Measurements from ENCODE around the gene SLC4A5.

SLC4A5 gene

GRCh38 chr2:74343316-74343715 is at the start of gene SLC4A5:
Gene SLC4A5, minus strand, starts transcription at chr2:74343416. Its CDS starts 28,393 bp downstream, at chr2:74315023.
- no peak for DNase-seq

- no peak for DNase-seq
Measured at GRCh38 chr2:74392449-74392743, 49.2 kb upstream of the SLC4A5 start.

GRCh38 chr2:74391580-74392448 is 48.6 kb upstream of the SLC4A5 start:
- DNase-seq, result peak; percentile 77 to 82

- DNase-seq, result no peak
Measured at GRCh38 chr2:74391209-74391579, 48.0 kb upstream of the SLC4A5 start.

- DNase-seq, result no peak
Measured at GRCh38 chr2:74390606-74391005, 47.4 kb upstream of the SLC4A5 start.

GRCh38 chr2:74387346-74387745 is 44.1 kb upstream of the SLC4A5 start:
- no peak for DNase-seq

GRCh38 chr2:74385396-74385795 is 42.2 kb upstream of the SLC4A5 start:
- no peak for DNase-seq

- DNase-seq, result no peak
Measured at GRCh38 chr2:74384051-74384450, 40.8 kb upstream of the SLC4A5 start.

- no peak for DNase-seq
Measured at GRCh38 chr2:74383254-74383653, 40.0 kb upstream of the SLC4A5 start.

GRCh38 chr2:74381751-74382150 is 38.5 kb upstream of the SLC4A5 start:
- no peak for DNase-seq

GRCh38 chr2:74379851-74380789 is 36.9 kb upstream of the SLC4A5 start, which contains the start of gene DCTN1:
Gene DCTN1, minus strand, starts transcription at chr2:74380311. Its CDS starts 274 bp downstream, at chr2:74380037.
- peak; percentile 10 to 56 for DNase-seq

GRCh38 chr2:74378007-74378406 is 34.8 kb upstream of the SLC4A5 start:
- no peak for DNase-seq

GRCh38 chr2:74375838-74376237 is 32.6 kb upstream of the SLC4A5 start:
- DNase-seq, result no peak

GRCh38 chr2:74374509-74375205 is 31.4 kb upstream of the SLC4A5 start:
- peak; percentile 94 to 99 for DNase-seq

GRCh38 chr2:74373985-74374384 is 30.8 kb upstream of the SLC4A5 start:
- DNase-seq, result no peak

GRCh38 chr2:74373221-74373676 is 30.0 kb upstream of the SLC4A5 start:
- no peak for DNase-seq

GRCh38 chr2:74372674-74373073 is 29.5 kb upstream of the SLC4A5 start:
- DNase-seq, result no peak

GRCh38 chr2:74371421-74371820 is 28.2 kb upstream of the SLC4A5 start:
- no peak for DNase-seq

GRCh38 chr2:74369976-74370375 is 26.8 kb upstream of the SLC4A5 start:
- DNase-seq, result no peak

GRCh38 chr2:74368499-74368898 is 25.3 kb upstream of the SLC4A5 start:
- DNase-seq, result no peak

- no peak for DNase-seq
Measured at GRCh38 chr2:74367789-74368188, 24.6 kb upstream of the SLC4A5 start.

- no peak for DNase-seq
Measured at GRCh38 chr2:74366036-74366435, 22.8 kb upstream of the SLC4A5 start.
